G401.6 (cell line): Measurements from ENCODE around the gene JPT2.

Experiments
- FAIRE-seq: peaks from 2 replicates; lab custom pipeline; 2012; peaks lifted over from hg19 to GRCh38; lab: Jason Lieb, UNC

JPT2 gene

DNA sequence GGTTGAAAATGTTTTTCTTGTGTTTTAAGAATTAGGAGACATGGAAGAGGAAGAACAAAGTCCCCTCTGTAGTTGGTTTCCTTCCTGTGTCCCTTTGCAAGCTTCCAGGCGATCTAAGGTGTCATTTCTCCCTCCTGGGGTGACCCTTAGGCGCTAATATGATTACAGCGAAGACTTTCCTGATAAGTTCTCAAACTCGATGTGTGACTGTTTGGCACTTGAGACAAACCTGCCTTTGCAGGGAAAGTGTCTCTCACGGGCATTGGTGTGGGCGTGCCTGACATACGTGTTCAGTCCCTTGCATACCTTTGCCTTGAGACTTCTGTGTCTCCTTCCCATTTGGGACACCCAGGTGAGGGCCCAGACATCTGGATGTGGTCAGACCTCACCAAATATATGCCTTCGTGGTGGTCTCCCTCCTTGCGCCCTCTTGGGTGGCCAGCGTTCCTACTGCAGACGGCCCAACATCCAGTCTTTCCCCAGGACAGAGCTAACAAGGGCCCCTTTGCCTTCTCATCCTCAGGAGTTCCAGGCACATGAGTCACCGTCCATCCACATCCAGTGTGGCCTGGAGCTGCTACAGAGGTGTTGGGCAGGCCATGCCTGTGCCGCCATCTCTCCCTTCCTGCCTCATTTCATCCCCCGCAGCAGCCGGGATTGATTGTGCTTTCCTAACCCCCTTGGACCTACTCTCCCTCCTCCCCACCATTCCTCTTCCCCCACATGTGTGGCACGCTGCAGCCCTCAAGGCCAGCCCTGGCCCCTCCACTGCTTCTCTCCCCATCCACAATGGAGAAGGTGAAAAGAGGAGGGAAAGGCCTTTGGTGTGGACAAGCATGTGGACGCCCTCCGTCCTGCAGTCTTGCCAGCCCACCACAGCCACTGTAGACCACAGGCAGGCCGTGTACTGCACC, 3.1 kb upstream of the JPT2 start:
- FAIRE-seq, result no peak

DNA sequence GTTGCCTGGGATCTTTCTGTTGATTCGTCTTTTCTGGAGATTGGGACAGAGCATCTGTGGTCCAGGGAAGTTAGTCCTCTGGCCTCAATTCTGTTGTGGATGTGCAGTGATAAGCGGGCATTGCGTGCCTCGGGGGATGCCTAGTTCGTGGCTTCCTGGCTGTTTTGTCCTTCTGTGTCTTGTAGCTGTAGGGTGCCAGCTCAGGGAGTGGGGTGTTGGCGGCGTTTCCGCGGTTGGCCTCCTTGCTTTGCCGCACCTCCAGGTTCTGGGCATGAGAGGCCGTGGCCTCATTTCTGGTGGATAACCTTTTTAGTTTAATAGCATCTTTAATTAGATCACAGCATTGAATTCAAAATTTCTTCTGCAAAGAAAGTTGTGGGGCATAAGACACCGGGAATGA, 1.4 kb upstream of the JPT2 start:
- no peak for FAIRE-seq

DNA sequence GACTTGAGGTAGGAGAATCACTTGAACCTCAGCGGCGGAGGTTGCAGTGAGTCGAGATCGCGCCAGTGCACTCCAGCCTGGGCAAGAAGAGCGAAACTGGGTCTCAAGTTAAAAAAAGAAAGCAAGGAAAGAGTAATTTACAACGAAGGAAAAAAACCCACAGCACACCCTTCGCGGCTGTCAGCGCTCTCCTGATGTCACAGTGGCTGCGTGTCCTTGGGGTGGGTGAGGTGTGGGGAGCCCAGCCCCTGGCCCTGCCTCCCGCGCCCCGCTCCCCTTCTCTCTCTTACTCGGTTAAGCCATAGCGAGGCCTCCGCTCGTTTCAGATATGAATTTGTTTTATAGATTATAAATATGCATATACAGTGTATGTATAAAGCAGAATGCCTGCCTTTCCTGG, 740 bp upstream of the JPT2 start:
- no peak for FAIRE-seq

DNA sequence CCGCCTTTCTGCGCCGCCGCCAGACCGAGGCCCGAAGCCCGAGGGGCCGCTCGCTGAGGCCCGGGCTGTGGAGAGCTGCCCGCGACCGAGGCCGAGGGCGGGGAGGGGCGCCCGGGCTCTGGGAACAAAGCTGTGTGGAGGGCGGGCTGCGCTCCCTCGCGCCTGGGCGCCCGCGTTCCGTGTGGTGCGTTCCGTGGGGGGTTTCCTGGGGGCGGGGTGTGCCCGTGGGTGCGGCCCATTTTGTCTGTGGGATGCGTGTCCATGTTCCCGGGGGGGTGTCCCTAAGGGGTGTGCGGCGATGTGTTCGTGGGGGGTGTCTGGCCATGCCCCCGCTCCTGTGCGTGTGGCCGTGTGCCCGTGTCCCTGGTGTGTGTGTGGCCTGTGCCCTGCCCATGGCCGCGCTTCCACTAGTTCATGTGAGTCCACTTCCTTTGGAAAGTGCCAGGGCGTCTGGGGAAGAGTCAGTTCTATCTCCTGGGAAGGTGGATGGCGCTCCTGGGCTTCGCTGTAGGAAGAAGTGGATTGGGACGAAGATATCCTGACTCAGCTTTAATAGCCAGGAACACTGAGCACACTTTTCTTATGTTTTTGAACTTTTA, 520 bp downstream of the JPT2 start:
- FAIRE-seq, result no peak

DNA sequence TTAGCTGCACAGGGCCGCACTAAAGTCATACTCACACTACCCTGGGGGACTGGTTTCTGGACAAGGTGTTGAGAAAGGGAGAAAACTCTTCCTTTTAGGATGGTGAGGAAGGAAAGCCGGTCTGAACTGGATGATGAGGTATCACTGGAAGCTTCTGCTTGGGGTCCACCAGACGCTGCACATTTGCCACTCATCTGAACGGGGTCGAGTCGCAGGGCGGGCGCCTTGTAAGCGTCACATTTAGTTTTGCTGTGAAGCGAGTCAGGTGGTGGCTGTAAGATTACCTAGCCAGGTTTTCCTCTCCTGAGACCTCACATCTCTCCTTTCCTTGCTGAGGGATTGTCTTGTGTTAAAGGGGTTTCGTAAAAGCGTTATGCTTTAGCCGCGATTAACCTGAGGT, 2.3 kb downstream of the JPT2 start:
- no peak for FAIRE-seq

DNA sequence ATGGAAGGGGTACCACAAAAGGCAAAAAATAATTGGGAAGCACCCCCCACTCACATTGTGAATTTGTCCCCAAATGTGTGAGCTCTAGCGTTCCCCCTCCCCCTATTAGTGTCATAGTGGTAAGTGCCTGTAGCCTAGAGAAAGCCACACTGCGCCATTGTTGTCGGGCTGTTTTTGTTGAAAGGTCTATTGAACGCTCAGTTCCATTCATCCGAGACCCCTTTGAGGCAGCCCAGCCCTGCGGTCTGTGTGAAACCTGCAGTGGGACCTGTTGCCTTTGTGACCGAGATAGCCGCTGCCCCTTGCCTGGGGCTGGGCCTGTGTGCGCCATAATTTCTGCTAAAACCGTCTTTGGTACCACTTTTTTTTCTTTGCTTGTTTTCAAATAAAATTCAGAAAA, 3.0 kb downstream of the JPT2 start:
- FAIRE-seq, result no peak

DNA sequence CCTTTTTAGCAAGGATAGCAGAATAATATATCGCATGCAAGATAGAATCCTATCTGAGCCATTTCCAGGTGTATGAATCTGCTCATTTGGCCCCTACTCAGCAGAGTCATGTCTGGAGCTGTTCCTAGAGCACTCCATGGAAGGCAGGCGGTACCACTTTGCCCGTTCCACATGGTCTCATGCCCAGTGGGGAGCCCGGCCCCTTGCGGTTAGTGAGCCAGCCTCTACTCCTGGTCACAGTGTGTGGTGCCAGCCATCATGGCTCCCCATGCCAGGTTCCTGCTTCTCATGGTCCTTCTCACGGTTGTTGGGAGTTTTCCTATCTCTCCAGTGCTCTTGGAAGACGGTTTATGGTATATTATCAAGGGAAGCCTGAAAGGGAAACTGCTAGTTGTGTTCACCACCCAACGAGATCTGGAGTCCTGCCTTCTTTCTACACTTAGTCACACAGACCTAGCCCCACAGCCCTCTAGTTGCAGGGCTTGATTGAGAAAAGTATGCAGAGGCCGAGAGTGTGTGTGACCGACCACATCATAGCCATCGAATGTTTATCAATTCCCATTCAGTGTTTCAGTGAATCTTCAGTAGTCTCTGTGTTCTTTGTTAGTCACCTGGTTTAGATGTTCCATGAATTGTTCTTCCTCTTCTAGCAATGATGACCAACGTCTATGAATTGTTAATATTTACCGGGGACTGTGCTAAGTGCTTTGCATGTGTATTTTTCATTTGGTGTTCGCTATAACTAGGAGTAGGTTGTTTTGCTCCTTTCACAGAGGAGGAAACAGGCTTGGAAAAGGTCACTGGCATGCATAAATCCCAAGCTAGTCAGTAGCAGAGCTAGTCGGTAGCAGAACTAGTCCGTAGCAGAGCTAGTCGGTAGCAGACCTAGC, 9.6 kb downstream of the JPT2 start:
- FAIRE-seq, result no peak

DNA sequence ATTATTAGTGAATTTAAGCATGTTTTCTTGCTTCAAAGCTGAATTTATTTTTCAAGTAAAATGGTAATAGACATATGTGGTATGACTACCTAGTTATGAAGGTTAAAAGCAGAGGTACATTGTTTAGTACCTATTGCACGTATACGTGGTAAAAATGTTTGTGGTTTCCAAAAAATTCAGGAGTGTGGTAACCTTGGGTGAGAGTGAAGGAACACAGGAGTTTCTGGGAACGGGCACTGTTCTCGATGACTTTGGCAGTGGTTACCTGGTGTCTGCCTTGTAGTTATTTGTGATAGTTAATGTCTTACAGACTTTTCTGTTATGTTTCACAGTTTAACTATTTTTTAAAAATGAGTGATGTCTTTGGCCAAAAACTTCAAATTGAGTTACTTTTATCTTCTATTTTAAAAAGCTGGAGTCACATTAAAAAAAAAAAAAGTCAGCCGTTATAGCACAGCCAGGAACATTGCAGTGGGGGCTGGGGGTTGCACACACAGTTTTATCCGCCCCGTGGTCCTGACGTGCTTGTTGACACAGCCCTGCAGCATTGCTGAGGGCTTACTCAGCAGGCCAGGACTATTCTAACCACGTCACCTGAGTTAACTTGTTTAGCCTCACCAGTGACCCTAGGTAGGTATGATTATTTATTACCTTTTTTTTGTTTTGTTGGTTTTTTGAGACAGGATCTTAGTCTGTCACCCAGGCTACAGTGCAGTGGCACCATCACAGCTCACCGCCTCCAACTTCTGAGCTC, 10.9 kb downstream of the JPT2 start:
- no peak for FAIRE-seq

DNA sequence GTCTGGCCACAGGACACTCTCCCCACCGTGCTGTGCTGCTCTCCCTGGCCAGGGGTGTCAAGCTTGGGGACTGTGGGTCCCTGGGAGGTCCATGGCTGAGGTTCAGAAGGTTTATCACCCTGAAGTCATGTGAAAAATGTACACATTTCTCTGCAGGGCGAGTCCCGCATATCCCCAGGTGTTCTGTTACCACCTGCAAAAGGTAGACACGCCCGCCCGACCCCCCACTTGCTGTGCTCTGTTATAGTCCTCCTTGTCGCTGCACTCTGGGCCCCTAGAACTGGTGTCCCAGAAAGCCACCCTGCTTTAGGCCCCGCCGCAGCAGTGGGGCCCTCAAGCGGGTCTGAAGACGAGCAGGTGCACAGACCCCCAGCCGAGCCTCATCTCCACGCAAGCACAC, 11.8 kb downstream of the JPT2 start:
- no peak for FAIRE-seq

DNA sequence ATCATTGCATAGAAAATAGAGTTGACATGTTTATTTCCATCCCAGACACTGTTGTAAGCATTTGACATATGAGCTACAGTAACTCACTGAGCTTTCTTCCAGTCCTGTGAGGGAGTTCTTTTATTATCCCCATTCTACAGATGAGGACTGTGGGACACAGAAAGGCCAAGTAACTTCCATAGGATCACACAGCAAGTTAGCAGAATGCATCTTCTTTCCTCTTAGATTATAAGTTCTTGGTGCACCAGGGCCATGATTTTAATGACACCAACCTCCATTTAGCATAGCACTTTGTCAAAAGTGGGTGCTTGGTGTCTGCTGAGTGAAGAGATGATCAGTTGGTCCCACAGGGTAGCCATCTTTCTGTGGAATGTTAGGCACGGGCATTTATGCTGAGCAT, 12.7 kb downstream of the JPT2 start:
- no peak for FAIRE-seq

DNA sequence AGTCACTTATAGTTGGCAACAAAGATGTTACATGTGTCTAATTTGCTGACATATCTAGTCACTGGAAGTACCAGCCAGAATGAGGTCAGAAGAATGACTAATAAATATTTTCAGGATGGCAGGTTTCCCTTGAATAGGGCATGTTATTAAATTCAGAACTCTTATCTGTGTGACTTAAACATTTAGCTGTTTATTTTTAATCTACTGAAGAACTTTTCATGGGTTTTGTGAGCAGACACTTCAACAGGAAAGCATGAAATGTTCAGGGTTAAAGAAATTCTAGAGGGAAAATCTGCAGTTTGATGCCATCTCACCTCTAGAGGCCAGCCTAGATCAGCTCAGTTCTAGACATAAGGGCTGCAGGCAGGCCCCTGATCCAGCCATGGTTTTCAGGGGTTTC, 13.2 kb downstream of the JPT2 start:
- no peak for FAIRE-seq

DNA sequence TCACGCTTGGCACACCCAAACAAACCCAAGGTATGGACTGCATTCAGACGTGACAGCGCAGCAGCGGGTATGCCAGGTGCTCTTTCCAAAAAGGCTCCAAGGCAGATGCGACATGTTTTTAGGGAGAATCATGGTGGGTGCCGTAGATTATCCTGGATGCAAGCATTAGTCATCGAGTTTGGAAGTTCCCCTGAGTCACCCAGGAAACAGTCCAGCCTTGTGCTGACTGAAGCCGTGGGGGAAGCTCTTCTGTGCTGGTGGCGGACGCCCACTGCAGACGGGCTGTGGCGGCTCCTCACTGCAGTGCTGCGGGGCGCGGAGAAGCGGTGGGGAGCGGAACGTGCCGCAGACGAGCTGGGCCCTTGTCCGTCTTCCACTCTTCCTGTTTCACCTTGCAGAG, 13.9 kb downstream of the JPT2 start:
- FAIRE-seq, result no peak

DNA sequence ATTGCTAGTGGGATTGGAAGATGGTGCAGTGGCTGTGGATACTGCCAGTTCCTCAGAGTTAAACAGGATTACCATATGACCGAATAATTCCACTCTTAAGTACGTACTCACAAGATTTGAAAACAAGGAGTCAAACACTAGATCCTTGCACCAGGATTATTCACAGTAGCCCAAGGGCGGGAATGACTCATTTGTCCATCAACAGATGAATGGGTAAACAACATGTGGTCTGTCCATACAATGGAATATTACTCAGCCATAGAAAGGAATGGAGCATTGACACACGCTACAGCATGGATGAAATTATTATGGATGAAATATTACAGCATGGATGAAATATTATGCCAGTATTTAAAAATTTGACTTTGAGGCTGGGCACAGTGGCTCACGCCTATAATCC, 18.8 kb downstream of the JPT2 start:
- no peak for FAIRE-seq

DNA sequence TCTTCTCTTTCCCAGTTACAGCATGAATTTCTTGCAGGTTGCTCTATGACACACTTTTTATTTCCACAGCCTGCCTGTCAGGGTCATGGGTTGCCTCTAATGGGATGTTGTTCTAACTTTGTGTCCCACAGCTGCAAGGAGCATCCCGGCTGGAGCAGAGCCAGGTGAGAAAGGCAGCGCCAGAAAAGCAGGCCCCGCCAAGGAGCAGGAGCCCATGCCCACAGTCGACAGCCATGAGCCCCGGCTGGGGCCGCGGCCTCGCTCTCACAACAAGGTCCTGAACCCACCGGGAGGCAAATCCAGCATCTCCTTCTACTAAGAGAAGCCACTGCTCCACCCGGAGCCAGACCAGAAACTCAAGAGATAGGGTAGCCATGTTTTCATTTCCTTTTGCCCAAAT, 20.6 kb downstream of the JPT2 start:
- no peak for FAIRE-seq

DNA sequence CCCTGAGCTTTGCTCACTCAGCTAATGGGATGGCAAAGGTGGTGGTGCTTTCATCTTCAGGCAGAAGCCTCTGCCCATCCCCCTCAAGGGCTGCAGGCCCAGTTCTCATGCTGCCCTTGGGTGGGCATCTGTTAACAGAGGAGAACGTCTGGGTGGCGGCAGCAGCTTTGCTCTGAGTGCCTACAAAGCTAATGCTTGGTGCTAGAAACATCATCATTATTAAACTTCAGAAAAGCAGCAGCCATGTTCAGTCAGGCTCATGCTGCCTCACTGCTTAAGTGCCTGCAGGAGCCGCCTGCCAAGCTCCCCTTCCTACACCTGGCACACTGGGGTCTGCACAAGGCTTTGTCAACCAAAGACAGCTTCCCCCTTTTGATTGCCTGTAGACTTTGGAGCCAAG, 22.2 kb downstream of the JPT2 start:
- no peak for FAIRE-seq

DNA sequence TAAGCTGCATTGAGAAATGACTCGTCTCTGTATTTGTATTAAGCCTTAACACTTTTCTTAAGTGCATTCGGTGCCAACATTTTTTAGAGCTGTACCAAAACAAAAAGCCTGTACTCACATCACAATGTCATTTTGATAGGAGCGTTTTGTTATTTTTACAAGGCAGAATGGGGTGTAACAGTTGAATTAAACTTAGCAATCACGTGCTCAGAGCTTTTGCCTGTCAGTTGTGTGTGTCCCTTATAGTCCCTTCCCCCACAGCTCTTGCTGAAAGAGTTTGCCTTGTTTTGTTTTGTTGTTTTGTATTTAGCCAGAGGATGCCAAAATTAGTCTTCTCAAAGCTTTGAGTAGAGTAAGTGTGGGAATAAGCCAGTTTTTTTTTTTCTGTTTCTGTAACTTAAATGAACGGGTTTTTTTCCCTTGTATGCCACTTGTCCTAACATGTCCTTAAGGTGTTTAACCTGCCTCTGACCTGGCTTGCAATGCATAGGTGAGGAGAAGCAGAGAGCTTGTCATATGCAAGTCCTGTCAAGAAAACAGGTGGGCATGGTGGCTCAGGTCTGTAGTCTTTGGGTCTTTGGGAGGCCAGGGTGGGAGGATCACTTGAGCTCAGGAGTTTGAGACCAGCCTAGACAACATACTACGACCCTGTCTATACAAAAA, 23.3 kb downstream of the JPT2 start:
- no peak for FAIRE-seq

DNA sequence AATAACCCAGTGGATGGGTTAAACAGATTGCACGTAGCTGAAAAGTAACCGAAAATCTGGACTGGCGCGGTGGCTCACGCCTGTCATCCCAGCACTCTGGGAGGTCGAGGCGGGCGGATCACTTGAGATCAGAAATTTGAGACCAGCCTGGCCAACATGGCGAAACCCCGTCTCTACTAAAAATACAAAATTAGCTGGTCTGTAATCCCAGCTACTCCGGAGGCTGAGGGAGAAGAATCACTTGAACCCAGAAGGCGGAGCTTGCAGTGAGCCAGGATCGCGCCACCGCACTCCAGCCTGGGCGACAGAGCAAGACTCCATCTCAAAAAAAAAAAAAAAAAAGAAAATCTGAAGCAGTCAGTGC, 27.2 kb downstream of the JPT2 start:
- FAIRE-seq, result peak; percentile 30

DNA sequence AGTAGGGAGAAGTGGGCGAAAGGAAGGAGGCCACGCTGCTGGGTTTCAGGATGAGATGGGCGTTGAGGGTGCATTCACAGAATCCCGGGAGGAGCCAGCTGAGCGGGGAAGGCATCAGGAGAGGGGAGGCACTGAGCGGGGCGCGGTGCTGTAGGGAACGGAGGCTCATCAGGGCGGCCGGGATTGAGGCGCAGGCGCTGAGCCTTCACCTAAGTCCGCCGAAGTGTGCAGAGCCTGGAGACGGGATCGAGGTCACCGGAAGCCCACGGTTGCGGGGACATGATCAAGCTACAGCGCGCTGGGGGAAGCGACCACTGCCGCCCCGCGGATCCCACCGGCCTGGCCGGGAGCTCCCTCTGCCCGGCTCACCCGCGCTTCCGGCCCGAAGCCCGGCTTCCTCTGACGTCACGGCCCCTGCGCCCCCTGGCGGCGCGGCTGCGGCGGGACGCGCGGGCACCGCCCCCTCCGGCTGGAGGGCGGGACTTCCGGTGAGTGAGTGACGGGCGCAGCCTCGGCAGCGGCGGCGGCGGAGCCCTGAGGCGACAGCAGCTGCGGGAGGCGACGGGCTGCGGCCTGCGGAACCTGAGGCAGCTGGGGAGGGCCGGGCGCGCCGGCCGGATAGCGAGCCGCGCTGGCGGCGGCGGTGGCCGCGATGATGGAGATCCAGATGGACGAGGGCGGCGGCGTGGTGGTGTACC, 27.8 kb downstream of the JPT2 start, which contains the start of gene MAPK8IP3:
Gene MAPK8IP3, plus strand, starts transcription at position 508 of the 698 bp plus-strand sequence. Its CDS starts 145 bp downstream, at position 653.
- no peak for FAIRE-seq

DNA sequence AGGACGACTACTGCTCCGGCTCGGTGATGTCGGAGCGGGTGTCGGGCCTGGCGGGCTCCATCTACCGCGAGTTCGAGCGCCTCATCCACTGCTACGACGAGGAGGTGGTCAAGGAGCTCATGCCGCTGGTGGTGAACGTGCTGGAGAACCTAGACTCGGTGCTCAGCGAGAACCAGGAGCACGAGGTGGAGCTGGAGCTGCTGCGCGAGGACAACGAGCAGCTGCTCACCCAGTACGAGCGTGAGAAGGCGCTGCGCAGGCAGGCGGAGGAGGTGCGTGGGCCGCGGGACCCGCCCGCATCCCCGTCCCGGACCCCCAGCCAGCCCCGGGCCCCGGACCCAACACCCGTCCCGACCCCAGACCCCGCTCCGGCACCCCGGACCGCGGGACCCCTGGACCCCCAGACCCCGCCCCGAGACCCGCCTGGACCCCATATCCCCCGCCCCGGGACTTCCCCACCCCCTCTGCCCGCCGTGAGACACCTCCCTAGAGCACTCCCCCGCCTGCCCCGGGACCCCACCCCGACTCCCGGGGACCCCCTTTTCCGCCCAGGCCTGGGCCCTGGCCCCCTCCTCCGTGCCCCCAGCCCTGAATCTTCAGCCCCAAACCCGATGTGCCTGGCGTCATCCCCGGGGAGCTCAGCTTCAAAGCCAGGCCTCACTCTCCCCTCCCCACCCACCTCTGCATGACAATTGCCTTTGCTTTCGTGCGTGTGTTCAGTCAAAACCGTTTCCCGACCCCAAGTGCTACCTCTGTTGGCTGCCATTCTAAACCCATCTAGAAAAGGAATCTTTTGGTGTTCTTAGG, 28.5 kb downstream of the JPT2 start:
- no peak for FAIRE-seq

DNA sequence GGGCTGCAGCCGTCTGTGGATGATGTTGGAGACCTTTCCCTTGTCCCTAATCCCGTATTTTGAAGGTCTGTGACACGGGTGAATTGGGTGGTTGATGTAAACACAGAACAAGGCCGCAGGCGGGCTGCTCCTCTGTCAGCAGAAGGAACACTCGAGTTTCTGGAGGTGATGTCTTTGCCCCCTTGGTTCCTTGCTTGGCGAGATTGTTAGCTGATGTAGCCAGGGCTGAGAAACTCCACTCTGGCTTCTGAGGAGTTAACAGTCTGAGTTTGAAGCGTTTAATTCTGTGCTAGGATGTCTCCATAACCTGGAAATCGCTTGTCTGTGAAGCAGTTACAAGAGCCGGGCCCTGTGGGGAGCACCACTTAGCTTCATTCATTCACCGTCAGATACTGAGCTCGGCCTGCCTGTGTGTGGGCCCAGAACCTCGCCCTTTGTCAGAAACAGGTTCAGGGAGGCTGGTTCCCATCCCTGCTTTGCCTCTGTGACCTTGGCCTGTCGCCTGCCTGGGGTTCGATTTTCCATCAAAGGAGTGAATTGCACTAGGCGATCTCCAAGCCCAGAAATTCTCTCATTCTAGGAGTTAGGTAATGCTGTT, 29.2 kb downstream of the JPT2 start:
- FAIRE-seq, result no peak
